HG02885 (cell line): ENCODE measurements around the gene DPP8.
"Not testable (repeated sequence)": the region's sequence is repeated elsewhere in the genome, so short reads cannot be mapped to it uniquely, and the experiment has no call there.

ENCODE experiments used
- ATAC-seq: cut with Tn5 transposase; IDR thresholded peaks from one replicate; pipeline ENCODE4 v1.9.1; 2021; ENCODE audit warnings: mild to moderate bottlenecking; ENCODE audit not compliant: unreplicated experiment, poor library complexity

Gene DPP8

GRCh38 chr15:65516997-65517865, at the start of gene DPP8:
Gene DPP8 (minus strand): TSS chr15:65517689. CDS start chr15:65512553, 5,136 bp downstream.
- ATAC-seq: peak; percentile 95

DNA sequence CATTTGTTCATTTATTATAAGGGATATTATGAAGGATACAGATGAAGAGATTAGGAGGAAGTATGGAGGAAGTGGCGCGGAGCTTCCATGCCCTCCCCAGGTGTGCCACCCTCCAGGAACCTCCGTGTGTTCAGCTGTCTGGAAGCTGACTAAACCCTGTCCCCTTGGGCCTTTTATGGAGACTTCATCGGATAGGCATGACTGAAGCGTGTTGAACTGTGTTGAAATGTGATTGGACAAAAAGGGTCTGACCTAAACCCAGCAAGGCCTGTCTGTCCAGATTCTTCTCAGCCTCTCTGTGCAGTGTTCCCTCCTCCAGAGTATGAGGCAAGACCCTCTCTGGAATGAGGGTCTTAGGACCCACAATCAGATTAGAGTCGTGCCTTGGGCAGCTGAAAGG, 44.4 kb upstream of the DPP8 start:
- ATAC-seq: no peak

DNA sequence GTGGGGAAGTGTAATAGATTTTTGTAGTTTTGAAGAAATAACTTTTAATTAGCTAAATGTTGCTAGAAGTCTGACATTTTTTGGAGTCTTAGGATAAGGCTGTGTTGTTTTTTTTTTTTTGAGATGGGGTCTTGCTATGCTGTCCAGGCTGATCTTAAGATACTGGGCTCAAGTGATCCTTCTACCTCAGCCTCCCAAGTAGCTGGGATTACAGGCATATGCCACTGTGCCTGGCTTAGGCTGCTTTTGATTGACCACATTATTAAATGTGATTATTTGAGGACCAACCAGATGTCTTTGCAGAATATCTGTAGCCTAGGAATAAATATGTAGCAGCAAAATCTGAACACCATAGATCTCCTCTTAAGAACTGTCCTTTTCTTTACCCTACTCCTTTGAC, 42.5 kb upstream of the DPP8 start:
- no peak for ATAC-seq

- ATAC-seq: no peak
Observed at GRCh38 chr15:65558997-65559760, 41.7 kb upstream of the DPP8 start.

GRCh38 chr15:65558336-65558735, 40.8 kb upstream of the DPP8 start:
- no peak for ATAC-seq

GRCh38 chr15:65556622-65557021, 39.1 kb upstream of the DPP8 start:
- no peak for ATAC-seq

DNA sequence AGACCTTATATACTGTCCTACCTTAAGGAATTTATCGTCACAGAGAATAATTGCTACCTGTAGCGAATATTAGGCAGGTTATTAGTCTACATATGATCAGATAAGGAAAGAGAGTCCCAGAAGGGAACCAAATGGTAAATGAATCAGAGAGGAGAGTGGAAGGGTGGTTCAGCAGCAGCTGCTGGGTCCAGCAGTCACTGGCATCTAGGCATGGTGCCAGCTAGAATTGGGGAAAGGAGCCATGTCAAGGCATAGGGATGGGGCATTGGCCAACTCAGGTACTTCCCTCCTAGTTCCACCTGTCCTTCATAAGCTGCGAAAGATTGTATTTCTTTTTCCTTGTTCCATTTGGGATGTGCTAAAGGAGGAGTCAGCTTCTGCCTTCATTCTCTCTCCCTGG, 36.2 kb upstream of the DPP8 start:
- no peak for ATAC-seq

DNA sequence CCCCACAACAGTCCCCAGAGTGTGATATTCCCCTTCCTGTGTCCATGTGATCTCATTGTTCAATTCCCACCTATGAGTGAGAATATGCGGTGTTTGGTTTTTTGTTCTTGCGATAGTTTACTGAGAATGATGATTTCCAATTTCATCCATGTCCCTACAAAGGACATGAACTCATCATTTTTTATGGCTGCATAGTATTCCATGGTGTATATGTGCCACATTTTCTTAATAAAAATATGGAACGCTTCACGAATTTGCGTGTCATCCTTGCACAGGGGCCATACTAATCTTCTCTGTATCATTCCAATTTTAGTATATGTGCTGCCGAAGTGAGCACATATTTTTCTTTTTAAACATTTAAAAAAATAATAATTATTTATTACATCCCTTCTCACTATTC, 35.4 kb upstream of the DPP8 start:
- not testable (repeated sequence) for ATAC-seq

GRCh38 chr15:65551183-65551582, 33.7 kb upstream of the DPP8 start:
- no peak for ATAC-seq

- no peak for ATAC-seq
Observed at GRCh38 chr15:65550681-65551098, 33.2 kb upstream of the DPP8 start.

DNA sequence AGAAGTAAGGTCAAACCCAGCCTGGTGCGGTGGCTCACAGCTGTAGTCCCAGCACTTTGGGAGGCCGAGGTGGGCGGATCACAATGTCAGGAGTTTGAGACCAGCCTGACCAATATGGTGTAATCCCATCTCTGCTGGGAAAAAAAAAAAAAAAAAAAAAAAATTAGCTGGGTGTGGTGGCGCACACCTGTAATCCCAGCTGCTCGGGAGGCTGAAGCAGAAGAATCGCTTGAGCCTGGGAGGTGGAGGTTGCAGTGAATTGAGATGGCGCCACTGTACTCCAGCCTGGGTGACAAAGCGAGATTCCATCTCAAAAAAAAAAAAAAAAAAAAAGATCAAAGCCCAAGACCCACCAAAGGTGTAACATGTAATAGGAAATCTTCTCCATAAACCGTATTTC, 31.8 kb upstream of the DPP8 start:
- ATAC-seq: not testable (repeated sequence)

DNA sequence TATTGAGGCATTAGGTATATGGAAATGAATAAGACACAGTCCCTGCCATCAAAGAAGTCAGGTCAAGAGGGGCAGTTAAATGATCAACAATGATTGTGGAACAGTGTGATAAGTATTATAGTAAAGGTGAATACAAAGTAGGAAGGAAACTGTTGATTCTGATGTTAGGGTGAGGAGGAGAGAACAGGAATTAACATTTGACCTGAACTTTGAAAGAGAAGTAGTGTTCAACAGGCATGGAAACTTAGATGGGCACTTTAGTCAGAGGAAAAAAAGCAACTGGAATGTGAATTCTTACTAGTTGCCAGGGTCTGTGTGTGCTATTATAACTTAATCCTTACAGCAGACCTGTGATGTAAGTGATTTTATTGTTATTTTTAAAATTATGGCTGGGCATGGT, 30.4 kb upstream of the DPP8 start:
- no peak for ATAC-seq

GRCh38 chr15:65541231-65541820, 23.8 kb upstream of the DPP8 start:
- no peak for ATAC-seq

DNA sequence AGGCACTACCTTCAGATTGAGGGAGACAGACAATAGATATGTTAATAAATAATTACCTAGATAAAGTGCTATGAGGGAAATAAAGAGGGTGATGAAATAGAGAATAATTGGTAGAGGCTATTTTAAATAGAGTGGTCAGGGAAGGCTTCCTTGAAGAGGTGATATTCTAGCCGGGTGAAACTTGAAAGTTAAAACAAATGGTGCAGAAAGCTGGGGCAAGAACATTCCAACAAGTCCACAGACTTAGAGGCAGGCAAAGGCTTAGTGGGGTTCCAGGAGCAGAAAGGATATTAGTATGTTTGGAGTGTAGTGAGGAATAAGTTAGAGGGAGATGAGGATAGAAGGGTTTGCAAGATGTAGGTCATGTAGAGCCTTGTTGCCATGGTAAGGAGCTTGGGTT, 22.8 kb upstream of the DPP8 start:
- no peak for ATAC-seq

DNA sequence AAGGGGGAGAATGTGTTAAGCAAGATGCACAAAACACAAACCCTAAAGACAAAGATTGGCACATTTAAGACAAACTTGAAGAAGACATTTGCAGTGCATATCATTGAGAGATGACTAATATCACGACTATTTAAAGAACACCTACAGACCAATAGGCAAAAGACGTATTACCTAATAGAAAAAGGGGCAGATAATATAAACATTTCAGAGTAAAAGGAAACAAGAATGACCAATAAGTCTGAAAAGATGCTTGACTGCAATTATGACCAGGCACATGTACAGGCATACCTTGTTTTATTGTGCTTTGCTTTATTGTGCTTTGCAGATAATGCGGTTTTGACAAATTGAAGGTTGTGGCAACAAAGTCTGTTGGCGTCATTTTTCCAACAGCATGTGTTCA, 17.7 kb upstream of the DPP8 start:
- no peak for ATAC-seq

DNA sequence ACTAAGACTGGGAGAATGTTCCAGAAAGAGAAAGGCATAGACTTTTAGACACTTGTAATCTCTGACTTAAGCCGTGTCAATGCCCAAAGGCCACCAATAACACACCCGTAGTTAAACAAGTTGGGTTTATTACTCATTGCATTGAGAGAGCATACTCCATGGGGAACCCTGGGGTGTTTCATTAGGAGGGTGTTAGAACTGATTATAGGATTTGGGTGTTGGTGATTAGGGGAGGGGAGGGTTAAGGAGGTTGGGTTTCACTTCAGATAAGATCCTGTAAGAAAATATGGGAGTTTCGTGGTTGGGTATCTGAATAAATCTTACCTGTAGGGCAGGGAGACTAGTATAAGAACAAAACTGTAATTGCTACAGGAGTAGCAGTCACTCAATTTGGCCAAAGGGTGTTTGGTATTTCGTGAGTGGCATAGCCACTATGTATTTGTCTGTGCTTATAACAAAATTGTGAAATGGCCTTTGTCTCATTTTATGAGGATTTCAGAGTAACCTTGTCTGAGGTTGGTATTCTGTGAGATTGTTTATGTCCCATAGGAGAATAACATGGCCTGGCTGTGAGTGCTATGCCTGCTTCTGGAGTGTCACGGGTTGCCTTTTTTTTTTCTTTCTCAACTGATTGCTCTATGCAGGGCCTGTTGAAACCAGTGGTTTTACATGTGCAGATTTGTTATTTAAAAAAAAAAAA, 15.7 kb upstream of the DPP8 start:
- ATAC-seq: no peak

DNA sequence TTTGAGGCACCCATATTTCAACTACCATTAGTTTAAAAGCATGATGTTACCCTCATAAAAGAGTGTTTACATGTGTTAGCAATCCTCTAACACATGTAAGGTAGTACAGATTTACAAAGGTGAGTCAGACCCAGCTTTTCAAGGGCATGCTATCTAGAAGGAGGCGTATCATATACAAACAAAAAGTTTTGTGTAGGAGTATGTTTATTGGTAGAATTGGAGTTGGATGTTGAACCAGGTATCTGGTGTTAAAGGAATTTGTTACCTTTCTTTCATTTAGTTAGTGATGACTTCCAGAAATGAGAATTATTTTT, 15.2 kb upstream of the DPP8 start:
- ATAC-seq: no peak

GRCh38 chr15:65530318-65531111, 13.0 kb upstream of the DPP8 start, which contains the start of gene HACD3:
Gene HACD3 (plus strand): TSS chr15:65530463. CDS start chr15:65530632, 169 bp downstream.
- peak; percentile 76 for ATAC-seq

DNA sequence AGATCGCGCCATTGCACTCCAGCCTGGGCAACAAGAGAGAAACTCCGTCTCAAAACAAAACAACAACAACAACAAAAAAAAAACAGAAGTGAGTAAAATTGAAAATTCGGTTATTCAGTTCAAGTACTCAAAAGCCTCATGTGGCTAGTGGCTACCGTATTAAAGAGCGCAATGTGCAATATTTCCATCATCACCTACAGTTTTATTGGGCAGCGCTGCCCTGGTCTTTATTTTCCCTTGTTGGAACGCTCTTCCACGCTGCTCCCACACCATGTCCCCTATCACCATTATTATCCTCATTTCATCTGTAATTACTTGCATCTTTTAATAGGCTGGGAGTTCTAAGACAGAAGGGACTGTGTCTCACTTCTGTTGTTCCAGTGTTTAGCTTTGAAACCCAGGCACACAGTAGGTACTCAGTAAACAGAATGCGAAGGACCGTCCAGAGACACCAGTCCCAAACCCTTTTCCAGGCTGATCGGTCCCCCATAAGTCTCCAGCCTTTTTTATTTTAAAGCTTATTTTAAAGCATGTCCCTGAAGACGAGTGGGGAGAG, 12.4 kb upstream of the DPP8 start:
- no peak for ATAC-seq
